ENCODE measurements around the gene FUOM. TPM values are rescaled to one million over a fixed set of nuclear protein-coding genes. Genes with fewer than 3 reads are reported as not detected.

FUOM gene
- total RNA-seq, 2 experiments from 2014 or later = 30.4 to 46.0 TPM

GRCh38 chr10:133381036-133381435, 23.2 kb upstream of the FUOM start:
- no peak overlapping the region for H3K4me3 ChIP-seq (ENCODE audit: low read depth, low read length, poor library complexity, severe bottlenecking)
- H3K36me3 ChIP-seq (ENCODE audit: insufficient read depth, low read length) = no peaks in the 10 kb centered on the region
- no peak overlapping the region for H3K27ac ChIP-seq (ENCODE audit: low read depth, low read length, poor library complexity, severe bottlenecking)
- H3K79me2 ChIP-seq (ENCODE audit: insufficient read depth, low read depth, low read length) = no peaks in the 10 kb centered on the region
- no peaks in the 10 kb centered on the region for H3K9me3 ChIP-seq (ENCODE audit: low read length)
- no TSS peak for BruUV-seq (replicated peaks)
- peaks cover 22% of the 10 kb centered on the region for H3K4me1 ChIP-seq (ENCODE audit: insufficient read depth, low read length, poor library complexity, severe bottlenecking)
- TF ChIP-seq EZH2phosphoT487 (IDR thresholded peaks at IDR 0.05; ENCODE audit: borderline replicate concordance, low read depth, low read length) (no peak), CTCF (conservative IDR thresholded peaks at IDR 0.05; ENCODE audit: low read length) (no peak)
- intact Hi-C loops (cut with micrococcal nuclease; ENCODE audit: unreplicated experiment) = no loop called here
- no peaks in the 10 kb centered on the region for H3K9me2 ChIP-seq (ENCODE audit: insufficient read depth, low read length)
- H2AFZ ChIP-seq (ENCODE audit: low read length) = no peak overlapping the region
- H3K4me2 ChIP-seq (ENCODE audit: low read length) = no peak overlapping the region
- POLR2A ChIA-PET = no interaction called here
- CTCF ChIA-PET (ENCODE audit: unreplicated experiment) = no interaction called here
- DNase-seq (ENCODE audit: low spot score) = no peak
- no peaks in the 10 kb centered on the region for H4K20me1 ChIP-seq (ENCODE audit: insufficient read depth, low read length)

GRCh38 chr10:133379801-133380666, 22.2 kb upstream of the FUOM start:
- Histone ChIP-seq H3K36me3 (ENCODE audit: insufficient read depth, low read length) (no peaks in the 10 kb centered on the region), H3K4me3 (ENCODE audit: low read depth, low read length, poor library complexity, severe bottlenecking) (no peak overlapping the region), H3K79me2 (ENCODE audit: insufficient read depth, low read depth, low read length) (no peaks in the 10 kb centered on the region), H3K9me3 (ENCODE audit: low read length) (no peaks in the 10 kb centered on the region), H3K27ac (ENCODE audit: low read depth, low read length, poor library complexity, severe bottlenecking) (no peak overlapping the region), H2AFZ (ENCODE audit: low read length) (no peak overlapping the region), H3K4me1 (ENCODE audit: insufficient read depth, low read length, poor library complexity, severe bottlenecking) (peaks cover 22% of the 10 kb centered on the region), H3K4me2 (ENCODE audit: low read length) (peak overlapping the region; percentile 69; the same call in 1 of the 2 replicates), H4K20me1 (ENCODE audit: insufficient read depth, low read length) (no peaks in the 10 kb centered on the region), H3K9me2 (ENCODE audit: insufficient read depth, low read length) (no peaks in the 10 kb centered on the region)
- TF ChIP-seq EZH2phosphoT487 (IDR thresholded peaks at IDR 0.05; ENCODE audit: borderline replicate concordance, low read depth, low read length) (no peak), CTCF (conservative IDR thresholded peaks at IDR 0.05; ENCODE audit: low read length) (no peak)
- POLR2A ChIA-PET = no interaction called here
- no TSS peak for BruUV-seq (replicated peaks)
- DNase-seq (ENCODE audit: low spot score) = no peak
- CTCF ChIA-PET (ENCODE audit: unreplicated experiment) = no interaction called here
- intact Hi-C loops (cut with micrococcal nuclease; ENCODE audit: unreplicated experiment) = no loop called here

- H4K20me1 ChIP-seq (ENCODE audit: insufficient read depth, low read length) = no peaks in the 10 kb centered on the region
- DNase-seq (ENCODE audit: low spot score) = peak; percentile 43
- CTCF ChIA-PET (ENCODE audit: unreplicated experiment) = interaction anchor here (0.6 kb wide), 1 partner anchor 11 kb away, joined by 3 read pairs; no protein-coding TSS in a partner anchor
- H3K4me2 ChIP-seq (ENCODE audit: low read length) = peak within 1 kb of the TSS; percentile 98
- H2AFZ ChIP-seq (ENCODE audit: low read length) = peak within 1 kb of the TSS; percentile 80
- no peaks in the 10 kb centered on the region for H3K9me3 ChIP-seq (ENCODE audit: low read length)
- H3K27ac ChIP-seq (ENCODE audit: low read depth, low read length, poor library complexity, severe bottlenecking) = no peak within 1 kb of the TSS
- no peaks in the 10 kb centered on the region for H3K79me2 ChIP-seq (ENCODE audit: insufficient read depth, low read depth, low read length)
- POLR2A ChIA-PET = no interaction called here
- intact Hi-C loops (cut with micrococcal nuclease; ENCODE audit: unreplicated experiment) = no loop called here
- no peak for TF ChIP-seq CTCF (conservative IDR thresholded peaks at IDR 0.05; ENCODE audit: low read length)
- TF ChIP-seq EZH2phosphoT487 (IDR thresholded peaks at IDR 0.05; ENCODE audit: borderline replicate concordance, low read depth, low read length) = no peak
- H3K4me3 ChIP-seq (ENCODE audit: low read depth, low read length, poor library complexity, severe bottlenecking) = peak within 1 kb of the TSS; percentile 67
- peaks cover 23% of the 10 kb centered on the region for H3K4me1 ChIP-seq (ENCODE audit: insufficient read depth, low read length, poor library complexity, severe bottlenecking)
- no peaks in the 10 kb centered on the region for H3K9me2 ChIP-seq (ENCODE audit: insufficient read depth, low read length)
- no peaks in the 10 kb centered on the region for H3K36me3 ChIP-seq (ENCODE audit: insufficient read depth, low read length)
- BruUV-seq (replicated peaks) = no TSS peak
Observed at GRCh38 chr10:133379152-133379800, 21.5 kb upstream of the FUOM start, which contains the start of gene PAOX. TSS of gene PAOX (plus strand) at chr10:133379262. CDS start at chr10:133379317, 55 bp downstream.

All from OCI-LY7 (cell line).